ENCODE data around the gene CHST12. TPM values are rescaled to one million over a fixed set of nuclear protein-coding genes. Genes with fewer than 3 reads are reported as not detected.
A peak's percentile ranks its signal among the peaks of the same experiment; 100 is the strongest.
"Not testable (repeated sequence)": the region's sequence is repeated elsewhere in the genome, so short reads cannot be mapped to it uniquely, and the experiment has no call there.

Gene CHST12
- total RNA-seq, 1 donor from 2014 or later = 7.5 TPM

- no peak for DNase-seq (ENCODE audit: low read depth, low spot score)
Measured at GRCh38 chr7:2435146-2435545, 31.7 kb downstream of the CHST12 start.

GRCh38 chr7:2436341-2437104 is 33.1 kb downstream of the CHST12 start:
- DNase-seq (ENCODE audit: low read depth, low spot score) = no peak

- DNase-seq (ENCODE audit: low read depth, low spot score) = no peak
Measured at GRCh38 chr7:2437136-2437535, 33.7 kb downstream of the CHST12 start.

- no peak for DNase-seq (ENCODE audit: low read depth, low spot score)
Measured at GRCh38 chr7:2437537-2438148, 34.2 kb downstream of the CHST12 start.

- no peak for DNase-seq (ENCODE audit: low read depth, low spot score)
Measured at GRCh38 chr7:2438186-2438585, 34.8 kb downstream of the CHST12 start.

- no peak for DNase-seq (ENCODE audit: low read depth, low spot score)
Measured at GRCh38 chr7:2438775-2439174, 35.4 kb downstream of the CHST12 start.

GRCh38 chr7:2440608-2441245 is 37.3 kb downstream of the CHST12 start:
- DNase-seq (ENCODE audit: low read depth, low spot score) = no peak

- DNase-seq (ENCODE audit: low read depth, low spot score) = no peak
Measured at GRCh38 chr7:2441430-2442058, 38.1 kb downstream of the CHST12 start.

- no peak for DNase-seq (ENCODE audit: low read depth, low spot score)
Measured at GRCh38 chr7:2443491-2443890, 40.1 kb downstream of the CHST12 start.

GRCh38 chr7:2444476-2444875 is 41.1 kb downstream of the CHST12 start:
- DNase-seq (ENCODE audit: low read depth, low spot score) = no peak

GRCh38 chr7:2445047-2445446 is 41.6 kb downstream of the CHST12 start:
- DNase-seq (ENCODE audit: low read depth, low spot score) = no peak

GRCh38 chr7:2445898-2446555 is 42.6 kb downstream of the CHST12 start:
- no peak for DNase-seq (ENCODE audit: low read depth, low spot score)

GRCh38 chr7:2446676-2447075 is 43.3 kb downstream of the CHST12 start:
- no peak for DNase-seq (ENCODE audit: low read depth, low spot score)

GRCh38 chr7:2450198-2451107 is 47.0 kb downstream of the CHST12 start:
- no peak for DNase-seq (ENCODE audit: low read depth, low spot score)

GRCh38 chr7:2451171-2452073 is 48.0 kb downstream of the CHST12 start:
- peak; percentile 22 for DNase-seq (ENCODE audit: low read depth, low spot score)

- no peak for DNase-seq (ENCODE audit: low read depth, low spot score)
Measured at GRCh38 chr7:2452074-2452507, 48.7 kb downstream of the CHST12 start.

- no peak for DNase-seq (ENCODE audit: low read depth, low spot score)
Measured at GRCh38 chr7:2452643-2453270, 49.3 kb downstream of the CHST12 start.

GRCh38 chr7:2453849-2454248 is 50.4 kb downstream of the CHST12 start:
- DNase-seq (ENCODE audit: low read depth, low spot score) = not testable (repeated sequence)

GRCh38 chr7:2459674-2460073 is 56.3 kb downstream of the CHST12 start:
- DNase-seq (ENCODE audit: low read depth, low spot score) = no peak
